CD8-positive, alpha-beta memory T cell (primary cell): ENCODE results near the gene AMN. TPM values are rescaled to one million over a fixed set of nuclear protein-coding genes. Genes with fewer than 3 reads are reported as not detected.

Experiments
- CTCF ChIA-PET: fragments of 350-600 bp; sonication (Branson Sonifier 250); formaldehyde crosslinking; loops from one replicate; lab custom pipeline; 2021; ENCODE audit warnings: antibody characterized with exemption; lab: Charles Lee
- POLR2A ChIA-PET: fragments of 350-600 bp; sonication (Branson Sonifier 250); formaldehyde crosslinking; loops from one replicate; lab custom pipeline; 2021; ENCODE audit warnings: antibody characterized with exemption; lab: Charles Lee
- DNase-seq, 5 donors: peaks; one replicate each; pipeline versions ENCODE4 v3.0.0 to v3.0.0-alpha.2; 2020 to 2022; ENCODE audit warnings: mixed read lengths in 1 of 5
- H3K27ac ChIP-seq: one replicate; pipeline ENCODE4 v1.7.0; 2013; ENCODE audit warnings: low read depth, mild to moderate bottlenecking, low read length, moderate library complexity
- H3K27me3 ChIP-seq: 2 replicates; pipeline ENCODE4 v1.7.0; 2013; ENCODE audit warnings: low read length, mild to moderate bottlenecking; ENCODE audit not compliant: insufficient read depth, poor library complexity, severe bottlenecking
- H3K36me3 ChIP-seq: 2 replicates; pipeline ENCODE4 v1.7.0; 2013; ENCODE audit warnings: mild to moderate bottlenecking, low read length, moderate library complexity; ENCODE audit not compliant: insufficient read depth
- H3K4me1 ChIP-seq: 2 replicates; pipeline ENCODE4 v1.7.0; 2013; ENCODE audit warnings: mild to moderate bottlenecking, low read length, moderate library complexity; ENCODE audit not compliant: insufficient read depth
- H3K4me3 ChIP-seq: 2 replicates; pipeline ENCODE4 v1.7.0; 2013; ENCODE audit warnings: mild to moderate bottlenecking, low read length
- H3K9me3 ChIP-seq: 2 replicates; pipeline ENCODE4 v1.7.0; 2013; ENCODE audit warnings: mild to moderate bottlenecking, low read length
- H3K27ac Mint-ChIP-seq, 8 donors: one replicate each; pipeline ENCODE4 v1.8.0; 2020 to 2021; ENCODE audit warnings: mixed read lengths in 8 of 8, mild to moderate bottlenecking in 6 of 8, inconsistent platforms in 3 of 8, moderate library complexity in 3 of 8
- H3K27me3 Mint-ChIP-seq, 2 donors: one replicate each; pipeline ENCODE4 v1.8.0; 2020 to 2021; ENCODE audit warnings: mixed read lengths in 2 of 2, mild to moderate bottlenecking in 1 of 2, moderate library complexity in 1 of 2
- H3K36me3 Mint-ChIP-seq, 3 donors: one replicate each; pipeline ENCODE4 v1.8.0; 2020 to 2021; ENCODE audit warnings: mixed read lengths in 3 of 3, inconsistent platforms in 1 of 3, mild to moderate bottlenecking in 1 of 3
- H3K4me1 Mint-ChIP-seq, 3 donors: one replicate each; pipeline ENCODE4 v1.8.0; 2020 to 2021; ENCODE audit warnings: mixed read lengths in 3 of 3, inconsistent platforms in 1 of 3, mild to moderate bottlenecking in 1 of 3
- H3K4me3 Mint-ChIP-seq, 7 donors: one replicate each; pipeline ENCODE4 v1.8.0; 2020 to 2021; ENCODE audit warnings: mixed read lengths in 7 of 7, mild to moderate bottlenecking in 6 of 7, moderate library complexity in 4 of 7, inconsistent platforms in 2 of 7
- H3K9me3 Mint-ChIP-seq, 5 donors: one replicate each; pipeline ENCODE4 v1.8.0; 2020 to 2022; ENCODE audit warnings: mixed read lengths in 5 of 5, mild to moderate bottlenecking in 3 of 5, moderate library complexity in 2 of 5, inconsistent platforms in 1 of 5
- polyA plus RNA-seq: library from polyadenylated mRNA; unstranded; fragments of 300-500 nt; fragmentation: Illumina TruSeq; gene quantifications from one replicate; pipeline ENCODE4 v1.2.3, GENCODE V29; 2021
- total RNA-seq, 2 experiments: library from RNA; stranded (reverse); gene quantifications; one replicate each; pipeline ENCODE4 v1.2.3, GENCODE V29; 2021

AMN gene
- total and polyA plus RNA-seq, 3 experiments from 2014 or later = 0.66 to 1.6 (median 0.75) TPM

DNA sequence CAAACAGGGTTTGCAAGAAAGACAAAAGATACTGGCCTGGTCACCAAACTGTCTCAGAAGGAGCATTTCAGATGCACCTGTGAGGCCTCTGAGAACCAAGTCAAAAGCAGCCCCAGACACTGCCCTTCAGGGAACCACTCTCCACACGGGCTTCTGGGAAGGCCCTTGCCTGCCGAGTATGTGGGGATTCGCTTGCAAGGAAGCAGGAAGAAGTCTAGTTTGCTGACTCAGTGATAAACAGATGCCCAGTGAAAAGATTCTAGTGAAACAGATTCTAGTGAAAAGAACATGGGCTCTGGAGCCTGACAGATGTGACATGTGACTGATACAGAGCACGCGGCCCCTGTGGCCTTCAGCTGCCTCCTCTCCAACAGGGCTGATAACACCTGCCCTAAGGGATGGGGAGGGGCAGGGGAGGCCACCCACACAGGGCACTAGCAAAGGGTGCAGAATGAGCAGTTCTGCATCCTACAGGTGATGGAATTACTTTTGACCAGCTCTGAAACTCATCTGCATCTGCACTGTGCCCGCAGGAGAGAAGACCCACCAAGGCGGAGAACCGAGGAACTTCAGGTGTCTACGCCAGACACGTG is 19.1 kb downstream of the AMN start:
- H3K27me3 Mint-ChIP-seq = peaks cover 0 to 5% of the 10 kb centered on the region in 2 donors
- CTCF ChIA-PET = interaction anchor here (1.5 kb wide), 1 partner anchor 11 kb away, joined by 3 read pairs; no protein-coding TSS in a partner anchor
- H3K4me3 Mint-ChIP-seq = no peak overlapping the region
- no peaks in the 10 kb centered on the region for H3K27me3 ChIP-seq
- no peak overlapping the region for H3K27ac ChIP-seq
- H3K36me3 ChIP-seq = no peaks in the 10 kb centered on the region
- H3K4me1 Mint-ChIP-seq = peaks cover 0 to 3% (median under 1%) of the 10 kb centered on the region in 3 donors
- no peaks in the 10 kb centered on the region for H3K4me1 ChIP-seq
- POLR2A ChIA-PET = no interaction called here
- H3K9me3 Mint-ChIP-seq = no peaks in the 10 kb centered on the region
- H3K9me3 ChIP-seq = no peaks in the 10 kb centered on the region
- no peak for DNase-seq
- H3K36me3 Mint-ChIP-seq = no peaks in the 10 kb centered on the region
- no peak overlapping the region for H3K4me3 ChIP-seq
- H3K27ac Mint-ChIP-seq = no peak overlapping the region

DNA sequence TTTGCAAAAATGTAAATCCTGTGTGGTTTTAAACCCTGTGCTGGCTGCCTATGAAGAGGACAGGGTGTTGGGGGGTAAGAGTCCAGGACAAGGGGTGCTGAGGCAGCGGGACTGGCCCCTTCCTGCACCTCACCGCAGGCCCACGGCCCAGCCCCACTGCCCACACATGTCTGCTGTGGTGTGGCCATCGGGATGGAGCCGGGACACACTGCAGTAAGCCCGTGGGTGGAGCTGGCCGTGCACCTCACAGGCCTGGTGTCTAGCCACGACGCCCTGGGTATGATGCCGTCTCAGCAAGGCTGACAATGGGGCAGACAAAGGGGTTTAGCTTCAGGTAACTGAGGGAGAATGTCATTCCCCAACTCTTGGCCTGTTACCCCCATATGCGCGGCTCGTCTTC is 19.6 kb downstream of the AMN start:
- POLR2A ChIA-PET = no interaction called here

DNA sequence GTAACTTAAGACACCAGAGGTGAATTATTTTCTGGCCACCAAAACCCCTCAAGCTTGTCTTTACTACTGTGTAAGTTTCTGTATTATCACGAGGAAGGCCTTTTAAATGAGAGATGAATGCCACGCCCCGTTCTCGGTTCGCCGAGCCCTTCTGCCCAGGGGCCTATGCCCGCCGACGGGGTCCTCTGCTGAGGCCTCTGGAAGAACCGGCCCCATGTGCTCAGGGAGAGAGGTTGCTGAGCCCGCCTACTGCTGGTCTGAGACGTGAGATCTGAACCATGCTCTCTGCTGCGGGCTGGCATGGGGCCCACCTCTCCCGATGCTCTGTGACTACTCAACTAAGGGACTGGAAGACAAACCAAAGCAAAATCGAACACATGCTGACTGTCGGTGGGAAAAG is 21.0 kb downstream of the AMN start:
- Mint-ChIP-seq H3K9me3 (no peaks in the 10 kb centered on the region), H3K4me3 (no peak overlapping the region), H3K27me3 (peaks cover 0 to 5% of the 10 kb centered on the region in 2 donors), H3K27ac (peak overlapping the region in 1 of 8 donors; percentile 33), H3K4me1 (peaks cover 0 to 16% (median 4%) of the 10 kb centered on the region in 3 donors), H3K36me3 (no peaks in the 10 kb centered on the region)
- no peak for DNase-seq
- no peaks in the 10 kb centered on the region for H3K27me3 ChIP-seq
- POLR2A ChIA-PET = no interaction called here
- H3K4me1 ChIP-seq = peaks cover 6% of the 10 kb centered on the region
- no peak overlapping the region for H3K4me3 ChIP-seq
- no peak overlapping the region for H3K27ac ChIP-seq
- H3K36me3 ChIP-seq = no peaks in the 10 kb centered on the region
- CTCF ChIA-PET = no interaction called here
- H3K9me3 ChIP-seq = no peaks in the 10 kb centered on the region

More for the DNA sequence above, 19.6 kb downstream of the AMN start:
- Mint-ChIP-seq H3K36me3 (no peaks in the 10 kb centered on the region), H3K27me3 (peaks cover 0 to 5% of the 10 kb centered on the region in 2 donors), H3K4me3 (no peak overlapping the region), H3K9me3 (no peaks in the 10 kb centered on the region), H3K27ac (no peak overlapping the region), H3K4me1 (peaks cover 0 to 8% (median 2%) of the 10 kb centered on the region in 3 donors)
- Histone ChIP-seq H3K36me3 (no peaks in the 10 kb centered on the region), H3K27me3 (no peaks in the 10 kb centered on the region), H3K27ac (no peak overlapping the region), H3K4me1 (peaks cover 2% of the 10 kb centered on the region), H3K4me3 (no peak overlapping the region), H3K9me3 (no peaks in the 10 kb centered on the region)
- no peak for DNase-seq
- CTCF ChIA-PET = interaction anchor here (1.5 kb wide), 1 partner anchor 10 kb away, joined by 3 read pairs; no protein-coding TSS in a partner anchor

DNA sequence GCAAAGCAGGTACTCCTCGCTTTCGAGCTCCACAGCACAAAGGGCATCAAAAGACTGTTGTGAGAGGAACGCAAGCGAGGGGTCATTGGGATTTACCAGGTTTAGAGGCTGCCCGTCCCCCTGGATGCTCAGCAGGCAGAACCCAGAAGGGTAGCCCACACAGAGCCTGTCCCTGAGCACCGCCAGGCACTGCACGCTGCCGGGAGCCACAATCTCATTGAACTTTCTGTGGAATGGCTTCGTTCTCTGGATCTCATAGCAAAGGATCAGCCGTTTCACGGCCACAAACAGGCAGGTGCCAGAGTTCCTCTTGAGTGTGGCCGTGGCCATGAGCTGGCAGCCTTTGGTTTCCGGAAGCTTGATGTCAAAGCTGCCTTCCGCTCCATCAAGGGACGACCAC is 21.5 kb downstream of the AMN start:
- peaks cover 0 to 5% of the 10 kb centered on the region in 2 donors for H3K27me3 Mint-ChIP-seq

DNA sequence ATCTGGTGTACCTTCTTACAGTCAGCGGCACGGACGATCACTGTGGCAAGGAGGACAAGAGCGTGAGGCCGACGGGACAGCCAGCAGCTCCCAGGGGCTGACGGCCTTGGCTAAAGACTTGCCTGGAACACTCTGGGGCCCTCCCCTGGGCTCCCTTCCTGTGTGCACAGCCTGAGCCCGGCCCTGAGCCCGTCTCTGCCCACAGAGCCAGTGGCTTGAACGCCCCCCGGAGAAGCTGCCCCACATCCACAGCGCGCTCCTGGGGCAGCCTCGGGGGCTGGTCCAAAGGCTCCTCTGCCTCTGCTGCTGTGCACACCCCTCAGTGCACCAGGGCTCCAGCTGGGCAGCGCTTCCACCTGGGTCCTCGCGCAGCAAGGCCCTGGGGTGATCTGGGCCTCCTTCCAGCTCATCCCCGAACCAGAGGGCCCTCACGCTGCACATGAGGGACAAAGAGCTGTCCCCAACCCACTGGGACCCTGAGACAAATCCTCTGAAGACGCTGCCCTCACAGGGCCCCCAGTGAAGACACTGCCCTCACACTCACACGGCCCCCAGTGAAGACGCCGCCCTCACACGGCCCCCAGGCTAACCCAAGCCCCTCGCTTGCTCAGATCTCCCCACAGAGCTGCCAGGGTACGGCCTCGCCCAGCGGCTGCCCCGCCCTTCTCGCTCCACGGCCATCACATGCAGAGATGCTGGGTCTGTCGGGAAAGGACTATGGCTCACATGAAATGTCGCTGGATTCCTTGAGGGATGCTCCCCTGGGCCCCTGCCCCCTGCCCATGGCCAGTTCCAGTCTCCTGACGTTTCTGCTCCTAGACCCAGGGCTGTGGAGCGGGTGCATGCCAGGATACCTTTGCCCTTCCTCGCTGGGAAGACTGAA is 22.2 kb downstream of the AMN start:
- Histone ChIP-seq H3K4me1 (peaks cover 18% of the 10 kb centered on the region), H3K27me3 (no peaks in the 10 kb centered on the region), H3K9me3 (no peaks in the 10 kb centered on the region), H3K4me3 (no peak overlapping the region), H3K27ac (no peak overlapping the region), H3K36me3 (no peaks in the 10 kb centered on the region)
- Mint-ChIP-seq H3K27me3 (peaks cover 3 to 5% of the 10 kb centered on the region in 2 donors), H3K4me3 (no peak overlapping the region), H3K36me3 (peaks cover 0 to 3% (median 0%) of the 10 kb centered on the region in 3 donors), H3K27ac (no peak overlapping the region), H3K9me3 (no peaks in the 10 kb centered on the region), H3K4me1 (peaks cover 11 to 27% (median 14%) of the 10 kb centered on the region in 3 donors)
- DNase-seq = no peak
- POLR2A ChIA-PET = interaction anchor here (0.6 kb wide), 1 partner anchor 10 kb away, joined by 6 read pairs; no protein-coding TSS in a partner anchor
- CTCF ChIA-PET = no interaction called here

More for the DNA sequence above, 21.5 kb downstream of the AMN start:
- Mint-ChIP-seq H3K36me3 (no peaks in the 10 kb centered on the region), H3K4me1 (peaks cover 4 to 20% (median 7%) of the 10 kb centered on the region in 3 donors), H3K27ac (no peak overlapping the region), H3K9me3 (no peaks in the 10 kb centered on the region), H3K4me3 (no peak overlapping the region)
- no peaks in the 10 kb centered on the region for H3K9me3 ChIP-seq
- CTCF ChIA-PET = no interaction called here
- no peak overlapping the region for H3K27ac ChIP-seq
- peaks cover 11% of the 10 kb centered on the region for H3K4me1 ChIP-seq
- no peaks in the 10 kb centered on the region for H3K27me3 ChIP-seq
- H3K36me3 ChIP-seq = no peaks in the 10 kb centered on the region
- POLR2A ChIA-PET = no interaction called here
- DNase-seq = no peak
- no peak overlapping the region for H3K4me3 ChIP-seq

DNA sequence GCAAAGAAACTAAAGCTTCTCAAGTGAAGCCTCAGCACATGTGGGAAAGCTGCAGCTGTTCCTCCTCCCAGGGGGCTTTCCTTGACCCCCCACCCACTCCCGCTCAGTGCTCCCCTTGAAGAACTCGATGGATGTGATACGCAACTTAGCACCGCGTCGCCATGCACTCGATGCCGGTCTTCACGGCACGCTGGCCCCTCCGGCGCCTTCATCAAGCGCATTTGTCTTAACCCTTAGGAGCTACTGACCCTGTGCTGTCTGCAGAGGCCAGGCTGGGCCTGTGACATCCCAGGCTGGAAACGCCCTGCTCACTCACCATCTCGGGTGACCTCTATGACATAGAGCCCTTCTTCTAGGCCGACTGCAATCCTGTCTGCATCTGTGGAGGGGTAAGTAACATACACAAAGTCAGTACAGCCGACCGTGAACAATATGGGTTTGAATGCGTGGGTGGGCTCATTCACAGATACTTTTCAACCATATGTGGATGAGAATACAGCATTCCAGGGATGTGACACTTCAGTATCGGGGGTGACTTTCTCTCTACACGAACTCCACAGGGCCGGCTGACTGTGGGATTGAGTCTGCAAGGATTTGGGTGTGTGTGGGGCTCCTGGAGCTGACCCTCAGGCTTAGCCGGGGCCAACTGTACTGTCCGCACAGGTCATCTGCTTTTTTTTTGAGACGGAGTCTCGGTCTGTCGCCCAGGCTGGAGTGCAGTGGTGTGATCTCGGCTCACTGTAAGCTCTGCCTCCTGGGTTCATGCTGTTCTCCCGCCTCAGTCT is 23.1 kb downstream of the AMN start:
- DNase-seq = no peak
- Mint-ChIP-seq H3K4me3 (no peak overlapping the region), H3K27ac (no peak overlapping the region), H3K27me3 (peaks cover 3 to 5% of the 10 kb centered on the region in 2 donors), H3K36me3 (peaks cover 0 to 3% (median 0%) of the 10 kb centered on the region in 3 donors), H3K9me3 (no peaks in the 10 kb centered on the region), H3K4me1 (peaks cover 11 to 27% (median 14%) of the 10 kb centered on the region in 3 donors)
- Histone ChIP-seq H3K27me3 (no peaks in the 10 kb centered on the region), H3K4me3 (no peak overlapping the region), H3K36me3 (no peaks in the 10 kb centered on the region), H3K4me1 (peaks cover 21% of the 10 kb centered on the region), H3K27ac (no peak overlapping the region), H3K9me3 (no peaks in the 10 kb centered on the region)
- POLR2A ChIA-PET = no interaction called here
- CTCF ChIA-PET = no interaction called here

DNA sequence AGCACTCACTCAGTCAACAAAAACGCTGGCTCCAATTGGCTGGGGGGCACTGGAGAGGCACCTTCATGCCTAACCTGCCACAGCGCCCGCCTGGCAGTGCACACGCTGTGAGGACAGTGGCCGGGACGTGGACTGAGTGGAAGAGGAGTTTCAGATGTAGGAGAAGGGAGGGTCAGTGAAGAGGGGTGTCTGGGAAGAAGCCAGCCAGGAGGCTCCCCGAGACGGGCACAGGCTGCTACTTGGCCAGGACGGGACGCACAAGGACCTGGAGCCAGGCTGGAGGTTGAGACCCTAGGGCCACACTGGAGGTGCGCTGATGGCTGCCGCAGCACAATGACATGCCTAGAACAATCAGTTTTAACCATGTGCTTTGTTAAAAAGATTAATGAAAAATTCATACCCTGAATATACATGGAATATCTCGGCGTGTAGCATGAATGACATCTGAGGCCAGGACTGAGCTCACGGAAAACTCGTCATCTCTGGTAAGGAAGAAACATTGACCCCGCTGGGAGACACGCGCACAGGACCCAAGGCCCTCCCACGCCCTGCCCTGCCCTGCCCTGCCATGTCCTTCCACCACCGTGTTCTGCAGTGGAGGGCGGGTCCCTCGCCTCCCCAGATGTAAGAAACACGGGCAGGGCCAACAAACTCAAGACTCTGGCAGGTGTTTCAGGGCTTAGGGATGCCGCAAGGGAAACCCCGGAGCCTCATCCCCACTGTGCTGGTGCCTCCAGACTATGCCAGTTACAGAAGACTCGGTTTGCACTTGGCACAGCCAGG is 25.0 kb downstream of the AMN start:
- peak overlapping the region in 1 of 8 donors; percentile 74 for H3K27ac Mint-ChIP-seq
- no peak overlapping the region for H3K27ac ChIP-seq
- H3K4me3 Mint-ChIP-seq = peak overlapping the region in 3 of 7 donors; percentile 58 to 88 (median 79)
- H3K4me1 Mint-ChIP-seq = peaks cover 11 to 27% (median 14%) of the 10 kb centered on the region in 3 donors
- H3K36me3 Mint-ChIP-seq = peaks cover 0 to 5% (median 0%) of the 10 kb centered on the region in 3 donors
- H3K4me1 ChIP-seq = peaks cover 21% of the 10 kb centered on the region
- POLR2A ChIA-PET = no interaction called here
- H3K27me3 Mint-ChIP-seq = peaks cover 3 to 11% of the 10 kb centered on the region in 2 donors
- CTCF ChIA-PET = no interaction called here
- no peaks in the 10 kb centered on the region for H3K27me3 ChIP-seq
- no peaks in the 10 kb centered on the region for H3K9me3 Mint-ChIP-seq
- no peaks in the 10 kb centered on the region for H3K36me3 ChIP-seq
- no peak overlapping the region for H3K4me3 ChIP-seq
- no peak for DNase-seq
- no peaks in the 10 kb centered on the region for H3K9me3 ChIP-seq
